Neural progenitor cell (in vitro differentiated cells): ENCODE measurements around the gene TIAM2. TPM values are rescaled to one million over a fixed set of nuclear protein-coding genes. Genes with fewer than 3 reads are reported as not detected.

ENCODE experiments used
- DNase-seq: peaks from one replicate; pipeline ENCODE4 v3.0.0-alpha.2; 2016; ENCODE audit warnings: low spot score
- H2AFZ ChIP-seq: fragments of 200-600 bp; sonication (generic); replicated peaks from 2 replicates; pipeline ENCODE4 v1.6.1; 2016; ENCODE audit warnings: antibody characterized with exemption
- H3F3A ChIP-seq: fragments of 200-600 bp; sonication (generic); 2 replicates; pipeline ENCODE4 v1.6.1; 2016; ENCODE audit warnings: antibody characterized with exemption, low read depth
- H3K27ac ChIP-seq: fragments of 200-600 bp; sonication (generic); 2 replicates; pipeline ENCODE4 v1.5.1; 2016; ENCODE audit warnings: mild to moderate bottlenecking
- H3K27me3 ChIP-seq: fragments of 200-600 bp; sonication (generic); 2 replicates; pipeline ENCODE4 v1.6.1; 2016; ENCODE audit warnings: mild to moderate bottlenecking, moderate library complexity
- H3K36me3 ChIP-seq: fragments of 200-600 bp; sonication (generic); 2 replicates; pipeline ENCODE4 v1.5.1; 2016
- H3K4me1 ChIP-seq: fragments of 200-600 bp; sonication (generic); 2 replicates; pipeline ENCODE4 v1.6.1; 2016; ENCODE audit warnings: mixed run types
- H3K4me2 ChIP-seq: fragments of 200-600 bp; sonication (generic); 2 replicates; pipeline ENCODE4 v1.6.1; 2016
- H3K4me3 ChIP-seq: fragments of 200-600 bp; sonication (generic); 2 replicates; pipeline ENCODE4 v1.5.1; 2016
- H3K79me2 ChIP-seq: fragments of 200-600 bp; sonication (generic); 2 replicates; pipeline ENCODE4 v1.6.1; 2016; ENCODE audit warnings: low read depth
- H3K9ac ChIP-seq: fragments of 200-600 bp; sonication (generic); 2 replicates; pipeline ENCODE4 v1.6.1; 2016
- H3K9me3 ChIP-seq: fragments of 200-600 bp; sonication (generic); 2 replicates; pipeline ENCODE4 v1.5.1; 2016; ENCODE audit warnings: low read depth
- H4K20me1 ChIP-seq: fragments of 200-600 bp; sonication (generic); 2 replicates; pipeline ENCODE4 v1.6.1; 2016; ENCODE audit warnings: low read depth
- H3K27ac Mint-ChIP-seq: 3 replicates; pipeline ENCODE4 v1.8.0; 2021; ENCODE audit warnings: mixed read lengths
- H3K27me3 Mint-ChIP-seq: 2 replicates; pipeline ENCODE4 v1.8.0; 2022; ENCODE audit warnings: low read depth, mild to moderate bottlenecking, inconsistent platforms, moderate library complexity, mixed read lengths; ENCODE audit not compliant: insufficient read depth
- H3K36me3 Mint-ChIP-seq: 3 replicates; pipeline ENCODE4 v1.8.0; 2021; ENCODE audit warnings: mixed read lengths
- H3K4me1 Mint-ChIP-seq: 3 replicates; pipeline ENCODE4 v1.8.0; 2021; ENCODE audit warnings: mixed read lengths
- H3K4me3 Mint-ChIP-seq: 3 replicates; pipeline ENCODE4 v1.8.0; 2021; ENCODE audit warnings: mild to moderate bottlenecking, moderate library complexity, mixed read lengths
- H3K9me3 Mint-ChIP-seq: 3 replicates; pipeline ENCODE4 v1.8.0; 2020; ENCODE audit warnings: mixed read lengths
- EZH2 ChIP-seq: fragments of 200-600 bp; sonication (generic); IDR thresholded peaks from 2 replicates; pipeline ENCODE4 v1.6.1; 2017; ENCODE audit warnings: antibody characterized with exemption, mild to moderate bottlenecking, moderate library complexity
- EZH2phosphoT487 ChIP-seq: fragments of 200-600 bp; sonication (generic); IDR thresholded peaks from 2 replicates; pipeline ENCODE4 v1.6.1; 2017; ENCODE audit warnings: antibody characterized with exemption
- total RNA-seq: library from RNA; depleted of rRNA; stranded (reverse); fragments of >200 nt; gene quantifications from 2 replicates; pipeline ENCODE4 v1.2.3, GENCODE V29; 2015; ENCODE audit warnings: low replicate concordance

Gene TIAM2
- total RNA-seq, 1 donor from 2014 or later: 22.8 TPM

DNA sequence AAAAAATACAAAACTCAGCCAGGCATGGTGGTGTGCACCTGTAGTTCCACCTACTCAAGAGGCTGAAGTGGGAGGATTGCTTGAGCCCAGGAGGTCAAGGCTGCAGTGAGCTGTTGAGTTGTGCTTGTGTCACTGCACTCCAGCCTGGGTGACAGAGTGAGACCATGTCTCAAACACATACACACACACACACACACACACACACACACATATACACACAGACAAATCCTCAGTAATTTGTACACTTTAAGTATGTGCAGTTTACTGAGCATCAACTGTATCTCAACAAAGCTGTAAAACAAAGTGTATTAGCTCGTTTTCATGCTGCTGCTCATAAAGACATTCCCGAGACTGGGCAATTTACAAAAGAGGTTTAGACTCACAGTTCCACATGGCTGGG lies 311.8 kb downstream of the TIAM2 start:
- Histone ChIP-seq H3F3A (peaks cover 30% of the 10 kb centered on the region), H3K27me3 (no peaks in the 10 kb centered on the region), H3K9me3 (no peaks in the 10 kb centered on the region), H4K20me1 (peaks cover 4% of the 10 kb centered on the region), H3K9ac (no peak overlapping the region), H2AFZ (no peak overlapping the region), H3K4me2 (no peak overlapping the region), H3K79me2 (peaks cover 27% of the 10 kb centered on the region), H3K27ac (no peak overlapping the region), H3K36me3 (peaks cover 14% of the 10 kb centered on the region), H3K4me3 (no peak overlapping the region), H3K4me1 (peaks cover 7% of the 10 kb centered on the region)
- H3K9me3 Mint-ChIP-seq: no peaks in the 10 kb centered on the region
- TF ChIP-seq EZH2phosphoT487 (no peak), EZH2 (no peak)
- no peak overlapping the region for H3K27ac Mint-ChIP-seq
- peaks cover 27% of the 10 kb centered on the region for H3K36me3 Mint-ChIP-seq
- no peaks in the 10 kb centered on the region for H3K27me3 Mint-ChIP-seq
- no peak overlapping the region for H3K4me3 Mint-ChIP-seq
- no peak for DNase-seq
- peaks cover 2% of the 10 kb centered on the region for H3K4me1 Mint-ChIP-seq
